Measurements from ENCODE around the gene ZNF280C.

Gene ZNF280C

DNA sequence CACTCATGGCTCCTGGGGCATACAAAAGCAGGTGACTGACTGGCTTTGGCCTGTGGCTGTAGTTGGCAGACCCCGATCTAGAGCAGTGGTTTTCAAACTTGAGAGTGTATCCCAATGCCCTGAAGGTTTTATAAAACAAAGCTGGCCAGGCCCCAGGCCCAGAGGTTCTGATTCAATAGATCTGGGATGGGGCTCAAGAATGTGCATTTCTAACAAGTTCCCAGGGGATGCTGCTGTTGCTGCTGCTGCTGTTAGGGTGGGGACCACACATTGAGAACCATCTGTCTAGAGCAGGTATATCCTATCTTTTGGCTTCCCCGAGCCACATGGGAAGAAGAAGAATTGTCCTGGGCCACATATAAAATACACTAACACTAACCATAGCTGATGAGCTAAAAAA is 110.4 kb downstream of the ZNF280C start:
- Histone ChIP-seq H3K4me2 (no peak overlapping the region), H3K36me3 (ENCODE audit: insufficient read depth) (no peaks in the 10 kb centered on the region), H3K27ac (no peak overlapping the region), H3K27me3 (ENCODE audit: insufficient read depth, low read depth) (no peaks in the 10 kb centered on the region), H4K20me1 (ENCODE audit: insufficient read depth) (no peaks in the 10 kb centered on the region), H3K4me3 (IDR thresholded peaks at IDR 0.05; ENCODE audit: insufficient read depth, low read depth, low read length) (no peak overlapping the region), H3K9ac (no peak overlapping the region), H3K79me2 (ENCODE audit: insufficient read depth, low read depth) (peaks cover 40% of the 10 kb centered on the region), H2AFZ (ENCODE audit: low read depth) (no peak overlapping the region), H3K4me1 (ENCODE audit: low read depth, poor library complexity, severe bottlenecking) (peaks cover 29% of the 10 kb centered on the region)
- TF ChIP-seq, protein P1, sequence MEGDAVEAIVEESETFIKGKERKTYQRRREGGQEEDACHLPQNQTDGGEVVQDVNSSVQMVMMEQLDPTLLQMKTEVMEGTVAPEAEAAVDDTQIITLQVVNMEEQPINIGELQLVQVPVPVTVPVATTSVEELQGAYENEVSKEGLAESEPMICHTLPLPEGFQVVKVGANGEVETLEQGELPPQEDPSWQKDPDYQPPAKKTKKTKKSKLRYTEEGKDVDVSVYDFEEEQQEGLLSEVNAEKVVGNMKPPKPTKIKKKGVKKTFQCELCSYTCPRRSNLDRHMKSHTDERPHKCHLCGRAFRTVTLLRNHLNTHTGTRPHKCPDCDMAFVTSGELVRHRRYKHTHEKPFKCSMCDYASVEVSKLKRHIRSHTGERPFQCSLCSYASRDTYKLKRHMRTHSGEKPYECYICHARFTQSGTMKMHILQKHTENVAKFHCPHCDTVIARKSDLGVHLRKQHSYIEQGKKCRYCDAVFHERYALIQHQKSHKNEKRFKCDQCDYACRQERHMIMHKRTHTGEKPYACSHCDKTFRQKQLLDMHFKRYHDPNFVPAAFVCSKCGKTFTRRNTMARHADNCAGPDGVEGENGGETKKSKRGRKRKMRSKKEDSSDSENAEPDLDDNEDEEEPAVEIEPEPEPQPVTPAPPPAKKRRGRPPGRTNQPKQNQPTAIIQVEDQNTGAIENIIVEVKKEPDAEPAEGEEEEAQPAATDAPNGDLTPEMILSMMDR (conservative IDR thresholded peaks at IDR 0.05; ENCODE audit: low read depth, low read length) = no peak

DNA sequence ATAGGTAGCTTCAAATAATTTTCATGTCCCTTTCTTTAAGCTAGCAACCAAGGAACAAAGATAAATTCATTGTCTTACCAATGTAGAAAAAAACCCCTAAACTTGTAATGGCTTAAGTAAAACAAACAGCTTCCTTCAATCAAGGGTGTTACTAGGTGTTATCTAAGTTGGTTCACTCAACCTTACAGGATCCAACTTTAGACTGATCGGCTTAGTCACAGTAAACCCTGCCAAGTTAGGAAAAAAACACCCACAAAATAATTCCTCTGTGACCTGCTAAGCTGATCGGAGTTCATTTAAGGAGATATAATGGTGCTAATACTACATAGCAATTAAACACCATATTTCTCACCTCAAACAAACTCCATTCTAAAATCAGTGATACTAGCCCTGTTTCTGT is 113.1 kb downstream of the ZNF280C start:
- Histone ChIP-seq H4K20me1 (ENCODE audit: insufficient read depth) (no peaks in the 10 kb centered on the region), H2AFZ (ENCODE audit: low read depth) (no peak overlapping the region), H3K4me1 (ENCODE audit: low read depth, poor library complexity, severe bottlenecking) (peaks cover 17% of the 10 kb centered on the region), H3K27ac (no peak overlapping the region), H3K4me3 (IDR thresholded peaks at IDR 0.05; ENCODE audit: insufficient read depth, low read depth, low read length) (no peak overlapping the region), H3K4me2 (no peak overlapping the region), H3K79me2 (ENCODE audit: insufficient read depth, low read depth) (peaks cover 19% of the 10 kb centered on the region), H3K27me3 (ENCODE audit: insufficient read depth, low read depth) (no peaks in the 10 kb centered on the region), H3K36me3 (ENCODE audit: insufficient read depth) (no peaks in the 10 kb centered on the region), H3K9ac (no peak overlapping the region)
- TF ChIP-seq, protein P1 (conservative IDR thresholded peaks at IDR 0.05; ENCODE audit: low read depth, low read length) = no peak

All from KMS-11 (cell line).